GM18867 (cell line): ENCODE results near the gene INTS11.

Experiments used
- ATAC-seq: cut with Tn5 transposase; IDR thresholded peaks from one replicate; pipeline ENCODE4 v1.9.1; 2021; ENCODE audit warnings: mild to moderate bottlenecking, moderate library complexity; ENCODE audit not compliant: unreplicated experiment

INTS11 gene

GRCh38 chr1:1345384-1345783 lies 20.9 kb upstream of the INTS11 start:
- no peak for ATAC-seq

- no peak for ATAC-seq
Measured at GRCh38 chr1:1344655-1345361, 20.3 kb upstream of the INTS11 start.

- ATAC-seq: no peak
Measured at GRCh38 chr1:1343811-1344421, 19.5 kb upstream of the INTS11 start.

GRCh38 chr1:1342584-1343115 lies 18.2 kb upstream of the INTS11 start:
- ATAC-seq: no peak

GRCh38 chr1:1342061-1342562 lies 17.7 kb upstream of the INTS11 start:
- no peak for ATAC-seq

GRCh38 chr1:1341549-1342021 lies 17.1 kb upstream of the INTS11 start:
- ATAC-seq: no peak

GRCh38 chr1:1340791-1341548 lies 16.5 kb upstream of the INTS11 start:
- no peak for ATAC-seq

GRCh38 chr1:1340185-1340584 lies 15.7 kb upstream of the INTS11 start:
- no peak for ATAC-seq

- ATAC-seq: no peak
Measured at GRCh38 chr1:1338278-1338677, 13.8 kb upstream of the INTS11 start.

GRCh38 chr1:1337793-1338147 lies 13.3 kb upstream of the INTS11 start:
- no peak for ATAC-seq

- no peak for ATAC-seq
Measured at GRCh38 chr1:1336931-1337792, 12.7 kb upstream of the INTS11 start.

- no peak for ATAC-seq
Measured at GRCh38 chr1:1336446-1336845, 12.0 kb upstream of the INTS11 start.

GRCh38 chr1:1335792-1336248 lies 11.4 kb upstream of the INTS11 start:
- no peak for ATAC-seq

- no peak for ATAC-seq
Measured at GRCh38 chr1:1335283-1335682, 10.8 kb upstream of the INTS11 start.

GRCh38 chr1:1334835-1335234 lies 10.4 kb upstream of the INTS11 start:
- no peak for ATAC-seq

GRCh38 chr1:1333551-1334241 lies 9.2 kb upstream of the INTS11 start:
- ATAC-seq: no peak

- no peak for ATAC-seq
Measured at GRCh38 chr1:1332774-1333480, 8.5 kb upstream of the INTS11 start.

- ATAC-seq: no peak
Measured at GRCh38 chr1:1332031-1332755, 7.7 kb upstream of the INTS11 start.
